Neural progenitor cell (in vitro differentiated cells): ENCODE results near the gene SP1. TPM values are rescaled to one million over a fixed set of nuclear protein-coding genes. Genes with fewer than 3 reads are reported as not detected.
A peak's percentile ranks its signal among the peaks of the same experiment; 100 is the strongest.
"Not testable (repeated sequence)": the region's sequence is repeated elsewhere in the genome, so short reads cannot be mapped to it uniquely, and the experiment has no call there.

Experiments
- DNase-seq: peaks from one replicate; pipeline ENCODE4 v3.0.0-alpha.2; 2016; ENCODE audit warnings: low spot score
- H2AFZ ChIP-seq: fragments of 200-600 bp; sonication (generic); replicated peaks from 2 replicates; pipeline ENCODE4 v1.6.1; 2016; ENCODE audit warnings: antibody characterized with exemption
- H3F3A ChIP-seq: fragments of 200-600 bp; sonication (generic); 2 replicates; pipeline ENCODE4 v1.6.1; 2016; ENCODE audit warnings: antibody characterized with exemption, low read depth
- H3K27ac ChIP-seq: fragments of 200-600 bp; sonication (generic); 2 replicates; pipeline ENCODE4 v1.5.1; 2016; ENCODE audit warnings: mild to moderate bottlenecking
- H3K27me3 ChIP-seq: fragments of 200-600 bp; sonication (generic); 2 replicates; pipeline ENCODE4 v1.6.1; 2016; ENCODE audit warnings: mild to moderate bottlenecking, moderate library complexity
- H3K36me3 ChIP-seq: fragments of 200-600 bp; sonication (generic); 2 replicates; pipeline ENCODE4 v1.5.1; 2016
- H3K4me1 ChIP-seq: fragments of 200-600 bp; sonication (generic); 2 replicates; pipeline ENCODE4 v1.6.1; 2016; ENCODE audit warnings: mixed run types
- H3K4me2 ChIP-seq: fragments of 200-600 bp; sonication (generic); 2 replicates; pipeline ENCODE4 v1.6.1; 2016
- H3K4me3 ChIP-seq: fragments of 200-600 bp; sonication (generic); 2 replicates; pipeline ENCODE4 v1.5.1; 2016
- H3K79me2 ChIP-seq: fragments of 200-600 bp; sonication (generic); 2 replicates; pipeline ENCODE4 v1.6.1; 2016; ENCODE audit warnings: low read depth
- H3K9ac ChIP-seq: fragments of 200-600 bp; sonication (generic); 2 replicates; pipeline ENCODE4 v1.6.1; 2016
- H3K9me3 ChIP-seq: fragments of 200-600 bp; sonication (generic); 2 replicates; pipeline ENCODE4 v1.5.1; 2016; ENCODE audit warnings: low read depth
- H4K20me1 ChIP-seq: fragments of 200-600 bp; sonication (generic); 2 replicates; pipeline ENCODE4 v1.6.1; 2016; ENCODE audit warnings: low read depth
- H3K27ac Mint-ChIP-seq: 3 replicates; pipeline ENCODE4 v1.8.0; 2021; ENCODE audit warnings: mixed read lengths
- H3K27me3 Mint-ChIP-seq: 2 replicates; pipeline ENCODE4 v1.8.0; 2022; ENCODE audit warnings: low read depth, mild to moderate bottlenecking, inconsistent platforms, moderate library complexity, mixed read lengths; ENCODE audit not compliant: insufficient read depth
- H3K36me3 Mint-ChIP-seq: 3 replicates; pipeline ENCODE4 v1.8.0; 2021; ENCODE audit warnings: mixed read lengths
- H3K4me1 Mint-ChIP-seq: 3 replicates; pipeline ENCODE4 v1.8.0; 2021; ENCODE audit warnings: mixed read lengths
- H3K4me3 Mint-ChIP-seq: 3 replicates; pipeline ENCODE4 v1.8.0; 2021; ENCODE audit warnings: mild to moderate bottlenecking, moderate library complexity, mixed read lengths
- H3K9me3 Mint-ChIP-seq: 3 replicates; pipeline ENCODE4 v1.8.0; 2020; ENCODE audit warnings: mixed read lengths
- CTCF ChIP-seq: fragments of 200-600 bp; sonication (generic); IDR thresholded peaks from 2 replicates; pipeline ENCODE4 v1.5.1; 2017; ENCODE audit warnings: antibody characterized with exemption, mild to moderate bottlenecking
- EZH2 ChIP-seq: fragments of 200-600 bp; sonication (generic); IDR thresholded peaks from 2 replicates; pipeline ENCODE4 v1.6.1; 2017; ENCODE audit warnings: antibody characterized with exemption, mild to moderate bottlenecking, moderate library complexity
- EZH2phosphoT487 ChIP-seq: fragments of 200-600 bp; sonication (generic); IDR thresholded peaks from 2 replicates; pipeline ENCODE4 v1.6.1; 2017; ENCODE audit warnings: antibody characterized with exemption
- total RNA-seq: library from RNA; depleted of rRNA; stranded (reverse); fragments of >200 nt; gene quantifications from 2 replicates; pipeline ENCODE4 v1.2.3, GENCODE V29; 2015; ENCODE audit warnings: low replicate concordance

The SP1 gene
- total RNA-seq, 1 donor from 2014 or later = 67.8 TPM

GRCh38 chr12:53418221-53418620 lies 38.2 kb downstream of the SP1 start:
- no peaks in the 10 kb centered on the region for H3K79me2 ChIP-seq
- no peak overlapping the region for H3K4me3 ChIP-seq
- H3K4me1 ChIP-seq = peaks cover 35% of the 10 kb centered on the region
- peaks cover 14% of the 10 kb centered on the region for H4K20me1 ChIP-seq
- no peak overlapping the region for H2AFZ ChIP-seq
- H3K9me3 ChIP-seq = no peaks in the 10 kb centered on the region
- H3K36me3 Mint-ChIP-seq = peaks cover 6% of the 10 kb centered on the region
- H3K4me3 Mint-ChIP-seq = no peak overlapping the region
- TF ChIP-seq EZH2 (no peak), CTCF (no peak)
- DNase-seq = no peak
- H3K27ac ChIP-seq = no peak overlapping the region
- H3K27ac Mint-ChIP-seq = no peak overlapping the region
- no peak overlapping the region for H3K4me2 ChIP-seq
- H3K27me3 ChIP-seq = no peaks in the 10 kb centered on the region
- no peaks in the 10 kb centered on the region for H3K9me3 Mint-ChIP-seq
- H3K36me3 ChIP-seq = no peaks in the 10 kb centered on the region
- H3K9ac ChIP-seq = no peak overlapping the region
- H3F3A ChIP-seq = peaks cover 39% of the 10 kb centered on the region
- H3K27me3 Mint-ChIP-seq = peaks cover 8% of the 10 kb centered on the region
- peaks cover 45% of the 10 kb centered on the region for H3K4me1 Mint-ChIP-seq

GRCh38 chr12:53419756-53420155 lies 39.8 kb downstream of the SP1 start:
- Histone ChIP-seq H3K4me2 (no peak overlapping the region), H3F3A (peaks cover 24% of the 10 kb centered on the region), H3K27ac (no peak overlapping the region), H3K36me3 (no peaks in the 10 kb centered on the region), H3K4me3 (no peak overlapping the region), H3K9ac (no peak overlapping the region), H2AFZ (no peak overlapping the region), H3K4me1 (peaks cover 34% of the 10 kb centered on the region), H3K9me3 (no peaks in the 10 kb centered on the region), H3K27me3 (no peaks in the 10 kb centered on the region), H4K20me1 (peaks cover 11% of the 10 kb centered on the region), H3K79me2 (no peaks in the 10 kb centered on the region)
- TF ChIP-seq CTCF = no peak
- TF ChIP-seq EZH2phosphoT487 = no peak
- H3K36me3 Mint-ChIP-seq = no peaks in the 10 kb centered on the region
- H3K9me3 Mint-ChIP-seq = no peaks in the 10 kb centered on the region
- H3K4me3 Mint-ChIP-seq = no peak overlapping the region
- H3K4me1 Mint-ChIP-seq = peaks cover 46% of the 10 kb centered on the region
- H3K27ac Mint-ChIP-seq = no peak overlapping the region
- H3K27me3 Mint-ChIP-seq = peaks cover 10% of the 10 kb centered on the region
- DNase-seq = no peak

- H3K27me3 Mint-ChIP-seq = peaks cover 12% of the 10 kb centered on the region
- H3K36me3 ChIP-seq, H3K27ac Mint-ChIP-seq, H3K27me3 ChIP-seq, H3K9ac ChIP-seq, H3K9me3 Mint-ChIP-seq, H3K4me3 ChIP-seq, H2AFZ ChIP-seq, H3K4me2 ChIP-seq, H3K79me2 ChIP-seq, H3K4me3 Mint-ChIP-seq, H3F3A ChIP-seq, H3K36me3 Mint-ChIP-seq, H4K20me1 ChIP-seq, H3K9me3 ChIP-seq, H3K27ac ChIP-seq, DNase-seq: not testable (repeated sequence)
- H3K4me1 Mint-ChIP-seq = peaks cover 42% of the 10 kb centered on the region
- H3K4me1 ChIP-seq = peaks cover 22% of the 10 kb centered on the region
These were observed 42.3 kb downstream of the SP1 start for GRCh38 chr12:53422247-53422646.

GRCh38 chr12:53423597-53423996 lies 43.6 kb downstream of the SP1 start, which contains the start of gene AMHR2:
TSS of gene AMHR2 (plus strand) at chr12:53423855. CDS start at chr12:53423935, 80 bp downstream.
- H3K36me3 Mint-ChIP-seq = no peaks in the 10 kb centered on the region
- Histone ChIP-seq H3K27me3 (no peaks in the 10 kb centered on the region), H3K9me3 (no peaks in the 10 kb centered on the region), H2AFZ (peak within 1 kb of the TSS; percentile 67), H3F3A (peaks cover 3% of the 10 kb centered on the region), H3K36me3 (no peaks in the 10 kb centered on the region), H3K9ac (no peak within 1 kb of the TSS), H3K4me3 (no peak within 1 kb of the TSS), H3K4me2 (peak within 1 kb of the TSS; percentile 52), H4K20me1 (no peaks in the 10 kb centered on the region), H3K4me1 (peaks cover 22% of the 10 kb centered on the region), H3K27ac (no peak within 1 kb of the TSS), H3K79me2 (no peaks in the 10 kb centered on the region)
- H3K9me3 Mint-ChIP-seq = no peaks in the 10 kb centered on the region
- DNase-seq = peak; percentile 8
- peak within 1 kb of the TSS; percentile 82 for H3K27ac Mint-ChIP-seq
- H3K27me3 Mint-ChIP-seq = peaks cover 12% of the 10 kb centered on the region
- TF ChIP-seq CTCF (no peak), EZH2 (no peak), EZH2phosphoT487 (no peak)
- H3K4me1 Mint-ChIP-seq = peaks cover 46% of the 10 kb centered on the region
- peak within 1 kb of the TSS; percentile 44 for H3K4me3 Mint-ChIP-seq
